ENCODE data around the gene SLC36A2.
"Not testable (repeated sequence)": the region's sequence is repeated elsewhere in the genome, so short reads cannot be mapped to it uniquely, and the experiment has no call there.

SLC36A2 gene

GRCh38 chr5:151378616-151379015, 31.3 kb upstream of the SLC36A2 start:
- peaks cover 5% of the 10 kb centered on the region for H3K4me1 Mint-ChIP-seq
- no peaks in the 10 kb centered on the region for H3K36me3 Mint-ChIP-seq (ENCODE audit: low read depth)
- H3K27ac Mint-ChIP-seq, result no peak overlapping the region
- H3K27me3 Mint-ChIP-seq (ENCODE audit: low read depth), result no peaks in the 10 kb centered on the region
- no peak overlapping the region for H3K4me3 Mint-ChIP-seq
- TF ChIP-seq, protein P1, sequence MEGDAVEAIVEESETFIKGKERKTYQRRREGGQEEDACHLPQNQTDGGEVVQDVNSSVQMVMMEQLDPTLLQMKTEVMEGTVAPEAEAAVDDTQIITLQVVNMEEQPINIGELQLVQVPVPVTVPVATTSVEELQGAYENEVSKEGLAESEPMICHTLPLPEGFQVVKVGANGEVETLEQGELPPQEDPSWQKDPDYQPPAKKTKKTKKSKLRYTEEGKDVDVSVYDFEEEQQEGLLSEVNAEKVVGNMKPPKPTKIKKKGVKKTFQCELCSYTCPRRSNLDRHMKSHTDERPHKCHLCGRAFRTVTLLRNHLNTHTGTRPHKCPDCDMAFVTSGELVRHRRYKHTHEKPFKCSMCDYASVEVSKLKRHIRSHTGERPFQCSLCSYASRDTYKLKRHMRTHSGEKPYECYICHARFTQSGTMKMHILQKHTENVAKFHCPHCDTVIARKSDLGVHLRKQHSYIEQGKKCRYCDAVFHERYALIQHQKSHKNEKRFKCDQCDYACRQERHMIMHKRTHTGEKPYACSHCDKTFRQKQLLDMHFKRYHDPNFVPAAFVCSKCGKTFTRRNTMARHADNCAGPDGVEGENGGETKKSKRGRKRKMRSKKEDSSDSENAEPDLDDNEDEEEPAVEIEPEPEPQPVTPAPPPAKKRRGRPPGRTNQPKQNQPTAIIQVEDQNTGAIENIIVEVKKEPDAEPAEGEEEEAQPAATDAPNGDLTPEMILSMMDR (IDR thresholded peaks at IDR 0.05; ENCODE audit: unreplicated experiment in 3 of 3), result no peak
- peaks cover 6% of the 10 kb centered on the region for H3K9me3 Mint-ChIP-seq

DNA sequence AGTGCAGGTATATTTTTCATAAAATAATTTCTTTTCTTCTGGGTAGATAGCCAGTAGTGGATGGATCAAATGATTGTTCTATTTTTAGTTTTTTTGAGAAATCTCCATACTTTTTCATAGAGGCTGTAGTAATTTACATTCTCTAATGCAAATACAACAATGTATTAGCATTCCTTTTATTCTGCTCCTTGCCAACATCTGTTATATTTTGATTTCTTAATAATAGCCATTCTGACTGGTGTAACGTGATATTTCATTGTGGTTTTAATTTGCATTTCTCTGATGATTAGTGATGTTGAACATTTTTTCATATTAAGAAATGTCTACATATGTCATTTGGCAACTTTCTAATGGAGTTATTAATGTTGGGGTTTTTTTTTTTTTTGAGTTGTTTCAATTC, 27.2 kb upstream of the SLC36A2 start:
- TF ChIP-seq, protein P1 (IDR thresholded peaks at IDR 0.05; ENCODE audit: unreplicated experiment in 3 of 3), result no peak
- peaks cover 11% of the 10 kb centered on the region for H3K9me3 Mint-ChIP-seq
- no peaks in the 10 kb centered on the region for H3K27me3 Mint-ChIP-seq (ENCODE audit: low read depth)
- no peak overlapping the region for H3K27ac Mint-ChIP-seq
- no peaks in the 10 kb centered on the region for H3K36me3 Mint-ChIP-seq (ENCODE audit: low read depth)
- no peaks in the 10 kb centered on the region for H3K4me1 Mint-ChIP-seq
- H3K4me3 Mint-ChIP-seq, result no peak overlapping the region

- not testable (repeated sequence) for H3K27ac Mint-ChIP-seq; H3K36me3 Mint-ChIP-seq (ENCODE audit: low read depth); H3K27me3 Mint-ChIP-seq (ENCODE audit: low read depth); H3K4me3 Mint-ChIP-seq; H3K4me1 Mint-ChIP-seq
- peaks cover 57% of the 10 kb centered on the region for H3K9me3 Mint-ChIP-seq
These were observed 19.7 kb upstream of the SLC36A2 start for GRCh38 chr5:151367038-151367437.

- Mint-ChIP-seq H3K9me3 (peaks cover 62% of the 10 kb centered on the region), H3K4me3 (no peak overlapping the region), H3K27me3 (ENCODE audit: low read depth) (peaks cover 4% of the 10 kb centered on the region), H3K27ac (no peak overlapping the region), H3K4me1 (no peaks in the 10 kb centered on the region), H3K36me3 (ENCODE audit: low read depth) (peaks cover 10% of the 10 kb centered on the region)
- TF ChIP-seq, protein P1 (IDR thresholded peaks at IDR 0.05; ENCODE audit: unreplicated experiment in 3 of 3), result no peak
These were observed 16.3 kb upstream of the SLC36A2 start for GRCh38 chr5:151363673-151364072.

- TF ChIP-seq, protein P1 (IDR thresholded peaks at IDR 0.05; ENCODE audit: unreplicated experiment in 3 of 3), result no peak
- peaks cover 56% of the 10 kb centered on the region for H3K9me3 Mint-ChIP-seq
- no peak overlapping the region for H3K4me3 Mint-ChIP-seq
- no peaks in the 10 kb centered on the region for H3K4me1 Mint-ChIP-seq
- H3K27ac Mint-ChIP-seq, result no peak overlapping the region
- H3K36me3 Mint-ChIP-seq (ENCODE audit: low read depth), result peaks cover 10% of the 10 kb centered on the region
- H3K27me3 Mint-ChIP-seq (ENCODE audit: low read depth), result peaks cover 4% of the 10 kb centered on the region
These were observed 15.6 kb upstream of the SLC36A2 start for GRCh38 chr5:151362970-151363369.

- peaks cover 34% of the 10 kb centered on the region for H3K9me3 Mint-ChIP-seq
- no peak overlapping the region for H3K4me3 Mint-ChIP-seq
- H3K27ac Mint-ChIP-seq, result no peak overlapping the region
- H3K36me3 Mint-ChIP-seq (ENCODE audit: low read depth), result no peaks in the 10 kb centered on the region
- no peaks in the 10 kb centered on the region for H3K27me3 Mint-ChIP-seq (ENCODE audit: low read depth)
- no peaks in the 10 kb centered on the region for H3K4me1 Mint-ChIP-seq
- TF ChIP-seq, protein P1 (IDR thresholded peaks at IDR 0.05; ENCODE audit: unreplicated experiment in 3 of 3), result no peak
These were observed 12.0 kb upstream of the SLC36A2 start for GRCh38 chr5:151359391-151359790.
